IPS-18c (cell line): ENCODE results near the gene SLC30A9.

Experiments
- H3K4me3 ChIP-seq: 2 replicates; pipeline ENCODE4 v1.7.0; 2013; ENCODE audit warnings: low read depth, mild to moderate bottlenecking, low read length, moderate library complexity; ENCODE audit not compliant: insufficient read depth
- H3K9me3 ChIP-seq: one replicate; pipeline ENCODE4 v1.6.1; 2013; ENCODE audit warnings: mild to moderate bottlenecking, low read length, moderate library complexity; ENCODE audit not compliant: control insufficient read depth, insufficient read depth

SLC30A9 gene

DNA sequence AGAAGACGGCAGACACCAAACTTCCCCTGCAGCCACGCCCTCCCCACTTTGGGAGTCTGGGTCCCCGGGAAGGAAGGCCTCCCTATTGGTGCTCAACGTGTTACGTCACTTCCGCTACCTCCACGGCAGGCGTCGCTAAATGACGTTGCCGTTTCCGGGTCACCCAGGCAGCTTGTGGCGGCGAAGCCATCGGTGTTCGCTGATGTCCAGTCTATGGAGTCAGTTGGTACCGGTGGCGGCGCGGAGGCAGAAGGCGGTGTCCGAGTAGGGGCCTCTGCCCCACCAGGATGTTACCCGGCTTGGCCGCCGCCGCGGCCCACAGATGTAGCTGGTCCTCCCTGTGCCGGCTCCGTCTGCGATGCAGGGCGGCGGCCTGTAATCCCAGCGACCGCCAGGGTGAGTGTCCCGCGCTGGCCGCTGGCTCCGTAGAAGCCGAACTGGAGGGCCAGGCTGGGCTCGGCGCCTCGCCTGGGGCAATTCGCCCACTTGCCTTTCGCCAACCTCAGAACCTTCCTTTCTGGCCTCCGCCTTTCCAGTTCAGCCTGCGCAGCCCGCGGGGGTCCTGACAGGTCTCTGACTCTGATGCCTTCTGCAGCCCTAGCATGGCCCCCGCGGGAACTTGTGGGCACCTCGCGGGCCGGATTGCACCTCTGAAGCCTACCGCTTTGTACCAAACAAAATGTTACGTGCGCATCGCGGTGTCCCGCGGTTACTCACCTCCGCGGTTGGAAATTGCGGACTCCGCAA, at the start of gene SLC30A9:
Gene SLC30A9, plus strand, starts transcription at position 166 of the 747 bp plus-strand sequence. Its CDS starts 122 bp downstream, at position 288.
- H3K4me3 ChIP-seq: peak within 1 kb of the TSS; percentile 96
- H3K9me3 ChIP-seq: no peaks in the 10 kb centered on the region

DNA sequence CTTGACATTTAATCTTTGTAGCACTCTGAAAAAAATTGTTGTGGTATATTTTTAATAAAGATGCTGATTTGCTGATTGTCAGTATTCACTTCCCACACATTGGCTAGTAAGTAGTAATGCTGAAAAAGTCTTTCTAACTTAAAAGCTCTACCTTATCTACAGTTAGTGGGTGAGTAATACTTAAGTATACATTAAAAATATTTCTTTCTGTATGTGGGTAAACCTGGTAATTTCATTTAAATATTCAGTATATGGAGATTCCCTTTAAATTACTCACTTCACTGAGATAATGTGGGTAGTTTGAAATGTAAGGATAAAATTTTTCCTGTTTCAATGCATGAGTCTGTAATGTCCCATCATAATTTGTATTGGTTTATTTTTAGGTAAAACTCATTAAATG, 49.5 kb upstream of the SLC30A9 start:
- Histone ChIP-seq H3K9me3 (no peaks in the 10 kb centered on the region), H3K4me3 (no peak overlapping the region)

DNA sequence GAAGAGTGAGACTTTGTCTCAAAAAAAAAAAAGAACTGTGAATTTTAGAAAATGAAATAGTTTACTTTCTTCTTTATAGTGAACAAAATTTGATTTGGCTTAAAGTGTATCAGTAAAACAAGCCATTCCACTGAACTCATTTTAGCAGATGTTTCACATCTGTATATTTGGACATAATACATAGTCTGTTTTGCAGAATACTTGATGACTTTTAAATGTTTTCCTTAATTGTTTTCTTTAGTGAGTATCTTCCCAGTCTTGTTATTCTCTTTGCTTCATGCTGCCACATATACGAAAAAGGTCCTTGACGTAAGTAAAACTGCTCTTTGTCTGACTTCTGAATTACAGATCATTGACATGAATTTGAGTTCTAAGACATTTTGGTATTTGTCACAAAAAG, 46.8 kb upstream of the SLC30A9 start:
- Histone ChIP-seq H3K4me3 (no peak overlapping the region), H3K9me3 (no peaks in the 10 kb centered on the region)

DNA sequence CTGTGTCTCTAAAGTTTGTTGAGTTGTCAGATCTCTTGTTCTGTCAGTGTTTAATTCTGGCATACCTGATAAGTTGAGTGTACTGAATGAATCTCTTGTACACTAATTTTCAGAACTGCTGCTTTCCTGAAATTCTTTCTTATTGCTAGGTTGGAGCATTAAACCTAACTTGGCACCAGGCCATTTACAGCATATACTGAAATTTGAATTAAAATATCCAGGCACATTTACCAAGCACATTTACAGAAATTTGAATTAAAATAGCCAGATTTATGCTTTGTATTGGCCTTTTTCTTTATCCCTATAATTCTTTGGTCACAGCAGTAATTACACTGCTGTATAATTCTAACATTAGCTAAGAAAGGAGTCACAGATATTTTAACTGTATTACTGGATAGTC, 46.2 kb upstream of the SLC30A9 start:
- Histone ChIP-seq H3K9me3 (no peaks in the 10 kb centered on the region), H3K4me3 (no peak overlapping the region)

DNA sequence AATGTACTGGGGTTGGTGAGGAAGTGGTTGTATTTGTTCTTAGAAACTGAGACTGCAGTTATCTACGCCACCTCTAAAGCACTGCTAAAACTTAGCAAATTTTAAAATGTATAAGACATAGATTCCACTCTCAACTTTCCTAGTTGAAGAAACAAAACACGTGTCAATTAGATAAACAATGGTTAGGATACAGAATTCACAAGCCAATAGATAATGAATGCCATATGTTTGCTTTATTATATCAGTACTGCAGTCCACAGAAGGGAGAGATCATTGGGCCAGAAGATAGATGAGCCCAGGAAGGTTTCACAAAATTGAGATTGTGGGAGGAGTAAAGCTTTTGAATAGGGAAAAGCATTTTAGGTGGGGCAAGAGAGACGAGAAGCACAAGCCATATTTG, 40.8 kb upstream of the SLC30A9 start:
- Histone ChIP-seq H3K4me3 (no peak overlapping the region), H3K9me3 (no peaks in the 10 kb centered on the region)

DNA sequence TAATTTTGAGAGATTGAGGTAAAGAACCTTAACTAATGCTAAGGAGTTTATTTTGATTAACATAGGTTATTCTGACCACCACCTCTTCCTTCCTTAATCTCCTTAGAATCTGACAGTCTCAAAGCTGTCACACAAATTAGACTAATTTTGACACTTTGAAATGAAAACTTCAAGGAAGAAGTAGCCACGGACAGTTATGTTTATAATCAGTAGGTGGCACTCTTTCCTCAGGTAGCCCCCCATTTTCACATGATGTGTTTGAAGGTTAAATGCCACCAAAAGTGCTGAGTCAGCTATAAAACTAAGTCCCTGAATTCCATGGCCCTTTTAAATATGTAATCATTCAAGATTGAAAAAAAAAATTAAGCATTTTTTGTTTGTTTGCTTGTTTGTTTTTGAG, 32.7 kb upstream of the SLC30A9 start:
- Histone ChIP-seq H3K4me3 (no peak overlapping the region), H3K9me3 (no peaks in the 10 kb centered on the region)

DNA sequence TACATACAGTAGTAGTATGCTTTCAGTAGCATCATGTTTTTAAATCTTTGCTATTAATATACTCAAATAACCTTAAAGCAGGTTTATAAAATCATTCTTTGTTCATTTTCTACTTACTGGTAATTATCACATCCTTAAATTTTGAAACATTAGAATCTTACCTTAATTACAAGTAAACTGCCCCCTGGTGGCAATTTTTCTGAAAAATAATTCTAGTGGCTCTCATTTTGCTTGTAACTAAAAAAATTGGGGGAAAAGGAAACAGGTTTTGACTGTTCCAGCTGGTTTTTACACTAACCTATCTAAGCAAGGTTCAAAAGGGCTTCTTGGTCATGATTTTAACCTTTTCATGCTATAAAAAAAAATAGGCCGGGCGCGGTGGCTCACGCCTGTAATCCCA, 27.2 kb upstream of the SLC30A9 start:
- H3K9me3 ChIP-seq: no peaks in the 10 kb centered on the region
- H3K4me3 ChIP-seq: no peak overlapping the region

DNA sequence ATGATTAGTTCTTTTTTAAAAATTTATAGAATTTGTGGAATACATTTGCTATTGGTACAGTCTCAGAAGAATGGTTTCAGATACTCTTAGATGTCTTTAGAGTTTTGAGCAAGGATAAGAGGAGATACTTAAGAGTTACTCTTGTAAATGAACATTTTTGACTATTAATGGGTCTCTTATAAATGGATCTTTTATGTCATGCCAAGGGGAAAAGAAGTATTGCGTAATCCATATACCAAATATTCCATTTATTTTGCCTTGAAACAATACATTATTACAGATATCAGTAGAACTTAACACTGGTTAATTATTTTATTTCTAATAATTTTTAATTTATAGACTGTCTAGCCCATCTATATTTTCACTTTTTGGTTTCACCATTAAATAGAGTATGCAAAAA, 25.9 kb upstream of the SLC30A9 start:
- Histone ChIP-seq H3K4me3 (no peak overlapping the region), H3K9me3 (no peaks in the 10 kb centered on the region)

DNA sequence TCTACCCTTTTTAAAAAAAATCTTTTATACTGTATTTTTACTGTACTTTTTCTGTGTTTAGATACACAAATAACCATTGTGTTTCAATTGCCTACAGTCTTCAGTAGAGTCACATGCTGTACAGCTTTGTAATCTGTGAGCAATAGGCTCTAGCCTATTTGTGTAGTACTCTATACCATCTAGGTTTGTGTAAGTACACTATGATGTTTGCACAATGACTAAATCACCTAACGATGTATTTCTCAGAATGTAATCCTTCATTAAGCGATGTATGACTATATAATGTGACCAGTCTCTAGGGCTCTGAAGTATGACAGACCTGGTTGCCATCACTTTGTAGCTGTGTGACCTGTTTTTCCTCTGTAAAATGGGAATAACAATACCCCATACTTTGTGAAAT, 22.9 kb upstream of the SLC30A9 start:
- Histone ChIP-seq H3K4me3 (no peak overlapping the region), H3K9me3 (no peaks in the 10 kb centered on the region)

DNA sequence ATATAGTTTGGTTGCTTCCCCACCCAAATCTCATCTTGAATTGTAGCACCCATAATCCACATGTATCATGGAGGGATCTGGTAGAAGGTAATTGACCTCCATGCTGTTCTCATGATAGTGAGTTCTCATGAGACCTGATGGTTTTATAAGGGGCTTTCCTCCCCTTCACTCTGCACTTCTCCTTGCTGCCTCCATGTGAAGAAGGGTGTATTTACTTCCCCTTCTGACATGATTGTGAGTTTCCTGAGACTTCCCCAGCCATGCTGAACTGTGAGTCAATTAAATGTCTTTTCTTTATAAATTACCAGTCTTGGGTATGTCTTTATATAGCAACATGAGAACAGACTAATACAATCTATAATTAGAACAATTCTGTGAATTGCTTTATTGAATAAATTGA, 20.7 kb upstream of the SLC30A9 start:
- H3K9me3 ChIP-seq: no peaks in the 10 kb centered on the region
- H3K4me3 ChIP-seq: no peak overlapping the region

DNA sequence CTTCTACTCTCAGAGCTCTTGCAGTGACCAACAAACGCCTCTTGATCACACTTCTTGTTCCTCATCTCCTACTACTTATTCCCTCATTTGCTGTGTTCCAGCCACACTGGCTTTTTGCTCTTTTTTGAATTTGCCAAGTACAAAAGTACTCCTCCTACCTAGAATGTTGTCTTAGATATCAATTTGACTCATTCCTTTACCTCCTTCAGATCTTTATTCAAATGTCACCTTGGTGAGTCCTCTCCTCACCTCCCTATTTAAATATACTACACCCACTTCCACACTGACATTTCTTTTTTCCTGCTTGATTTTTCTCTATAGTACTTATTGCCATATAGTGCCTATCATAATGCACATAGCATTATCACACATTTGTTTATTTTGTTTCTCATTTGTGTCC, 15.0 kb upstream of the SLC30A9 start:
- H3K4me3 ChIP-seq: no peak overlapping the region

DNA sequence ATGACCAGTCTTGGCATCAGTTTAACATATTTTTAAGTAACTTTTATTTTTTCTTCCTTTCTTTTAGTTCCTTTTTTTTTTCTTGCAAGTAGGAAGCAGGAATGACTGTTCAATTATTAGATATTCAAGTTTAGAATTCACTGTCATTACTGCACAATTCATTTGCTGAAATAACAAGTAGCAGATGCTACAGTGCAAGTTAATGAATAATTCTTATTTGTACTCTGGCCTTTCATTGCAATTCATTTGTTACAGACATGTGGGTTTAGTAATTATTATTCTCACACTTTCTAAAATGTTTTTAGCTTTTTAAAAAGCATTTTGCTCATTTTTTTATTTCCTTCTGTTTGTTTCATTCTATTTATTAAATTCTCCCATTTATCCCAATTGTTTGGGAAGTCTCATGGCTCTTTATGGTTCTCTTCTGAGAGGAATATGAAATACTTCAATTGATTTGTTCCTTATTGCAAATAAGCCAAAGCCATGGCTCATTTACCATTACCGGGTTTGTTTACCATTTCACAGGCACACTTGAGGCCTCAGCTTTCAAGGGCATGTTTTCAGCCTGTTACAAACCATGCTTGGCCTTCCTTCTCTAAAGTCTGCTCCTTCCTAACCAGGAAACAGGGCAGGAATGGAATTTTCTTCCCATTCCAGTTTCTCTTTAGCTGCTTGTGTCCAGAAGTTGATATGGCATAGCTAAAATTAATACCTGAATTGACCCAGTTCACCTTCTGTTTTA, 13.4 kb upstream of the SLC30A9 start:
- Histone ChIP-seq H3K9me3 (no peaks in the 10 kb centered on the region), H3K4me3 (no peak overlapping the region)

More for the DNA sequence above, 15.0 kb upstream of the SLC30A9 start:
- no peaks in the 10 kb centered on the region for H3K9me3 ChIP-seq

DNA sequence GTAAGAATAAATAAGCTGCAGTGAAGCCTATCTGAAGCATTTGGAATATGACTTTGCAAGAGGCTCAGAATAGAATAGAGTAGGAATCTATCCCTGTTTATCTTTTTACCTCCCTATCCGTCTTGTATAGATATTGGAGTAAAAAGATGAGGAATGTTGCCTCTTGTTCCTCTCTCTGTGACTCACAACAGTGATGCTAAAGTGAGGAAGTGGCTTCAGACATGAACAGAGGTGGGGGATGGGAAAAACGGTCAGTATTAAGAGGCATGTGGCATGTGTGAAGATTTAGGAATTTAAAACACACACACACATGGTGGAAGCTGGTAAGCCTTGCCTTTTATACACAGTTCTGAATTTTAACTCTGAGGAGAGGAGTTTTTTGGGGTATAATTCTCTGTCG, 12.6 kb upstream of the SLC30A9 start:
- H3K4me3 ChIP-seq: no peak overlapping the region
- no peaks in the 10 kb centered on the region for H3K9me3 ChIP-seq

DNA sequence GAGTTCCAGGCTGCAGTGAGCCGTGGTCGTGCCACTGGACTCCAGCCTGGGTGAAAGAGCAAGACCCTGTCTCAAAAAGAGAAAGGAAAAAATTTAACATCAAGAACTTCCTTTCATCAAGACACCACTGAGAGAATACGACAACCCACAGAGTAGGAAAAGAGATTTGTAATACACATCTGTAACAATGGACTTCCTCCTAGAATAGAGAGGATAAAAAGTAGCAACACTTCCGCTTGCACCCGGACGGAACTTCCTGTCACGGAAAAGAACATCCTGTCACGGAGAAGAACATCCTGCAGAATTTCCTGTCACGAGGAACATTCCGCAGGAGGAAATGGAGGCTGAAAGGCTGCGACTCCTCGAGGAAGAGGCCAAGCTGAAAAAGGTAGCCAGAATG, 8.9 kb upstream of the SLC30A9 start, which contains the start of gene DCAF4L1:
Gene DCAF4L1, plus strand, starts transcription at position 301 of the 400 bp plus-strand sequence. Its CDS starts 37 bp downstream, at position 338.
- Histone ChIP-seq H3K9me3 (no peaks in the 10 kb centered on the region), H3K4me3 (no peak within 1 kb of the TSS)

DNA sequence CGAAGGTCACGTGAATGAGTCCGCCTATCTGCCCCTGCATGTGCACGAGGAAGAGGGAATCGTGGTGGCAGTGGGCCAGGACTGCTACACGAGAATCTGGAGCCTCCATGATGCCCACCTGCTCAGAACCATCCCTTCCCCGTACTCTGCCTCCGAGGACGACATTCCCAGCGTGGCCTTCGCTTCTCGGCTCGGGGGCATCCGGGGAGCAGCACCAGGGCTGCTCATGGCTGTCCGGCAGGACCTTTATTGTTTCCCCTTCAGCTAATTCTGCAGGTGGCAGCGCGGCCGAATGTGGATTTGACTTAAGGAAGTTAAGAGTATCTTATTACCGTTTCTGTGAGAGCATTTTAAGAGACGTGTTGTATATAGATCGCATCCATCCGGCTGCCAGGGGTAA, 7.6 kb upstream of the SLC30A9 start:
- H3K4me3 ChIP-seq: no peak overlapping the region

DNA sequence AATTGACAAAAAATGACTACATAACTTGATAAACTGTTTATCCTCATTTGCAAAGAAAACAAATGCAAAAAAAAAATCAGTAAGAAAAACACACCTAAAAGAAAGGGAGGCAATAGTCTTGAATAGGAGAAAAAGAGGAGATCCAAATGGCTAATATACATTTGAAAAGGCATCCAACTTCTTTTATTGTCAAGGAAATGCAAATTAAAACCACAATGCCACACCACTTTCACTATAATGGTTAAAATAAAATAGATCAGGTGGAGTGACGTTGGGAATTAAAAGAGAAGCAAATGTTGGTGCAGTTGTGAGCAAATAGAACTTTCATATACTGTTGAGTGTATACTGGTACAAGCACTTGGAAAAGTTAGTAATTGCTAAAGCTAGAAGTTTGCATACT, 5.2 kb upstream of the SLC30A9 start:
- Histone ChIP-seq H3K9me3 (no peaks in the 10 kb centered on the region), H3K4me3 (no peak overlapping the region)

More for the DNA sequence above, 7.6 kb upstream of the SLC30A9 start:
- no peaks in the 10 kb centered on the region for H3K9me3 ChIP-seq

DNA sequence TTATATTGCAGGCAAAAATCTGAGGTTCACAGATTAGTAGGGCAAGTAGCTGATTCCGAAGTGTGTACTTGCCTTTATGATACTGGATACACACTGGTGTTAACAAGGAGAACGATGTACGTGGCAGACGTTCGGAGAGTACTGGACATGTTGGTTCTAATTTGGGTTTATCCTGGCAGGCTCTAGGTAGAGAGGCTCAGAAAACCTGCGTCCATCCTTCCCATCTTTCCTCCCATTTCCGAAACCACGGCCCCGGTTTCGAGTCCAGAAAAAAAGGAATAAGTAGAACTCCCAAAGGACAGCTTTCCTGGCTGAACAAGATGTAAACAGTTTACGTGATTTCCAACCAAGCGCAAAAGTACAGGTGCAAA, 351 bp upstream of the SLC30A9 start:
- no peaks in the 10 kb centered on the region for H3K9me3 ChIP-seq
- peak overlapping the region; percentile 96 for H3K4me3 ChIP-seq

DNA sequence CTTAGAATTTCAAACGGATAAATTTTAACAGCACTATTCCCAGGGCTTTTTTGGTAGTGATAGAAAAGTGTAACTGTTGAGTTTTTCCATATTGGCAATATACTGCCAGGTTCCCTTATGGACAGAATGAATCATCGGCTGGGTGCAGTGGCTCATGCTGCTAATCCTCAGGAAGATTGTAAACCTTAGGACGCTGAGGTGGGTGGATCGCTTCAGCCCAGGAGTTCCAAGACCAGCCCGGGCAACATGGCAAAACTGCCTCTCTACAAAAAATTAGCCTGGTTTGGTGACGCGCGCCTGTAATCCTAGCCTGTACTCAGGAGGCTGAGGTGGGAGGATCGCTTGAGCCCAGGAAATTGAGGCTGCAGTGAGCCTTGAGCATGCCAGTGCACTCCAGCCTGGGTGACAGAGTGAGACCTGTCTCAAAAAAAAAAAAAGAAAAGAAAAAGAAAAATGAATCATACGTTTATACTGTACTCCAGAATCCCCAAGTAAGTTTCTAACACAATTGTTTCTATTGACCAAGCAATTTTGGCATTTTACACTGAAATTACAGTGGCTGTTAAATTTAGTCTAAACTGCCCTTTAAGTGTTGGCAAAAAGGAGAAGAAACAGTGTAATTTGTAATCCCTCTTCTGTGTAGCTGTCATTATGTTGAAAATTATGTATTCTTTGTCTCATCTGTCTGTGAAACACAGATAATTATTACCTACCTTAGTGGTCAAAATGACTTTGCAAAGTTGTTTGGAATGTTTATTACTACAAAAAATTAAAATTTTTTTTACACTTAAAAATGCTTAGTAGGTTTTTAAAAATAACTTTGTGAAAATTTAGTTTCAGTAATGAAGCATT, 1.8 kb downstream of the SLC30A9 start:
- H3K9me3 ChIP-seq: no peaks in the 10 kb centered on the region
- H3K4me3 ChIP-seq: no peak overlapping the region
